ENCODE results near the gene ANKS6. TPM values are rescaled to one million over a fixed set of nuclear protein-coding genes. Genes with fewer than 3 reads are reported as not detected.
A peak's percentile ranks its signal among the peaks of the same experiment; 100 is the strongest.

ANKS6 gene
- total and polyA plus RNA-seq, 9 of the 15 experiments (the other 6 are each of a cell fraction or from before 2014, with no cell fraction given) = 9.9 to 74.5 (median 36.9) TPM

GRCh38 chr9:98833090-98833956 is 37.0 kb upstream of the ANKS6 start (continued):
- no peak for TF ChIP-seq BRCA1 (IDR thresholded peaks at IDR 0.05)
- no peak for TF ChIP-seq BRCA1 (CRISPR knock-in tag; IDR thresholded peaks at IDR 0.05)
- peak in 1 of 2 experiments; percentile 41; a peak in 1 of 4 replicates for TF ChIP-seq KDM1A (IDR thresholded peaks at IDR 0.05)
- no peak for TF ChIP-seq ZNF347 (CRISPR knock-in tag; IDR thresholded peaks at IDR 0.05; ENCODE audit: low read depth)
- no peak for TF ChIP-seq TGIF2 (CRISPR knock-in tag; IDR thresholded peaks at IDR 0.05)
- no peak for TF ChIP-seq CBFB (CRISPR knock-in tag; IDR thresholded peaks at IDR 0.05)
- TF ChIP-seq BCLAF1 (IDR thresholded peaks at IDR 0.05; ENCODE audit: borderline replicate concordance in 1 of 2, control insufficient read depth in 1 of 2, low read depth in 2 of 2, low read length in 1 of 2) = no peak
- TF ChIP-seq U2AF1 (optimal IDR thresholded peaks at IDR 0.05; ENCODE audit: low read depth, low read length) = no peak
- TF ChIP-seq MYNN (IDR thresholded peaks at IDR 0.05) = peak; percentile 22; the same call in 1 of the 2 replicates
- TF ChIP-seq MYNN (CRISPR knock-in tag; IDR thresholded peaks at IDR 0.05) = no peak
- TF ChIP-seq KLF13 (tag; IDR thresholded peaks at IDR 0.05; ENCODE audit: borderline replicate concordance, low read depth) = no peak
- TF ChIP-seq ZNF586 (CRISPR knock-in tag; conservative IDR thresholded peaks at IDR 0.05) = no peak
- no peak for TF ChIP-seq KLF10 (CRISPR knock-in tag; IDR thresholded peaks at IDR 0.05)
- TF ChIP-seq CAMTA2 (CRISPR knock-in tag; conservative IDR thresholded peaks at IDR 0.05) = no peak
- TF ChIP-seq, protein P1, sequence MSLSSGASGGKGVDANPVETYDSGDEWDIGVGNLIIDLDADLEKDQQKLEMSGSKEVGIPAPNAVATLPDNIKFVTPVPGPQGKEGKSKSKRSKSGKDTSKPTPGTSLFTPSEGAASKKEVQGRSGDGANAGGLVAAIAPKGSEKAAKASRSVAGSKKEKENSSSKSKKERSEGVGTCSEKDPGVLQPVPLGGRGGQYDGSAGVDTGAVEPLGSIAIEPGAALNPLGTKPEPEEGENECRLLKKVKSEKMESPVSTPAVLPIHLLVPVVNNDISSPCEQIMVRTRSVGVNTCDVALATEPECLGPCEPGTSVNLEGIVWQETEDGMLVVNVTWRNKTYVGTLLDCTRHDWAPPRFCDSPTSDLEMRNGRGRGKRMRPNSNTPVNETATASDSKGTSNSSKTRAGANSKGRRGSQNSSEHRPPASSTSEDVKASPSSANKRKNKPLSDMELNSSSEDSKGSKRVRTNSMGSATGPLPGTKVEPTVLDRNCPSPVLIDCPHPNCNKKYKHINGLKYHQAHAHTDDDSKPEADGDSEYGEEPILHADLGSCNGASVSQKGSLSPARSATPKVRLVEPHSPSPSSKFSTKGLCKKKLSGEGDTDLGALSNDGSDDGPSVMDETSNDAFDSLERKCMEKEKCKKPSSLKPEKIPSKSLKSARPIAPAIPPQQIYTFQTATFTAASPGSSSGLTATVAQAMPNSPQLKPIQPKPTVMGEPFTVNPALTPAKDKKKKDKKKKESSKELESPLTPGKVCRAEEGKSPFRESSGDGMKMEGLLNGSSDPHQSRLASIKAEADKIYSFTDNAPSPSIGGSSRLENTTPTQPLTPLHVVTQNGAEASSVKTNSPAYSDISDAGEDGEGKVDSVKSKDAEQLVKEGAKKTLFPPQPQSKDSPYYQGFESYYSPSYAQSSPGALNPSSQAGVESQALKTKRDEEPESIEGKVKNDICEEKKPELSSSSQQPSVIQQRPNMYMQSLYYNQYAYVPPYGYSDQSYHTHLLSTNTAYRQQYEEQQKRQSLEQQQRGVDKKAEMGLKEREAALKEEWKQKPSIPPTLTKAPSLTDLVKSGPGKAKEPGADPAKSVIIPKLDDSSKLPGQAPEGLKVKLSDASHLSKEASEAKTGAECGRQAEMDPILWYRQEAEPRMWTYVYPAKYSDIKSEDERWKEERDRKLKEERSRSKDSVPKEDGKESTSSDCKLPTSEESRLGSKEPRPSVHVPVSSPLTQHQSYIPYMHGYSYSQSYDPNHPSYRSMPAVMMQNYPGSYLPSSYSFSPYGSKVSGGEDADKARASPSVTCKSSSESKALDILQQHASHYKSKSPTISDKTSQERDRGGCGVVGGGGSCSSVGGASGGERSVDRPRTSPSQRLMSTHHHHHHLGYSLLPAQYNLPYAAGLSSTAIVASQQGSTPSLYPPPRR (CRISPR knock-in tag; IDR thresholded peaks at IDR 0.05; ENCODE audit: borderline replicate concordance) = no peak
- TF ChIP-seq, protein P2, sequence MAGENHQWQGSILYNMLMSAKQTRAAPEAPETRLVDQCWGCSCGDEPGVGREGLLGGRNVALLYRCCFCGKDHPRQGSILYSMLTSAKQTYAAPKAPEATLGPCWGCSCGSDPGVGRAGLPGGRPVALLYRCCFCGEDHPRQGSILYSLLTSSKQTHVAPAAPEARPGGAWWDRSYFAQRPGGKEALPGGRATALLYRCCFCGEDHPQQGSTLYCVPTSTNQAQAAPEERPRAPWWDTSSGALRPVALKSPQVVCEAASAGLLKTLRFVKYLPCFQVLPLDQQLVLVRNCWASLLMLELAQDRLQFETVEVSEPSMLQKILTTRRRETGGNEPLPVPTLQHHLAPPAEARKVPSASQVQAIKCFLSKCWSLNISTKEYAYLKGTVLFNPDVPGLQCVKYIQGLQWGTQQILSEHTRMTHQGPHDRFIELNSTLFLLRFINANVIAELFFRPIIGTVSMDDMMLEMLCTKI (IDR thresholded peaks at IDR 0.05; ENCODE audit: partially characterized antibody) = no peak
- TF ChIP-seq, protein P3, sequence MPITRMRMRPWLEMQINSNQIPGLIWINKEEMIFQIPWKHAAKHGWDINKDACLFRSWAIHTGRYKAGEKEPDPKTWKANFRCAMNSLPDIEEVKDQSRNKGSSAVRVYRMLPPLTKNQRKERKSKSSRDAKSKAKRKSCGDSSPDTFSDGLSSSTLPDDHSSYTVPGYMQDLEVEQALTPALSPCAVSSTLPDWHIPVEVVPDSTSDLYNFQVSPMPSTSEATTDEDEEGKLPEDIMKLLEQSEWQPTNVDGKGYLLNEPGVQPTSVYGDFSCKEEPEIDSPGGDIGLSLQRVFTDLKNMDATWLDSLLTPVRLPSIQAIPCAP (CRISPR knock-in tag; IDR thresholded peaks at IDR 0.05; ENCODE audit: borderline replicate concordance) = no peak
- no peak for TF ChIP-seq ZNF274 (IDR thresholded peaks at IDR 0.05; ENCODE audit: borderline replicate concordance, low read depth, low read length)

Measured in K562 (cell line).